ENCODE measurements around the gene PXYLP1. TPM values are rescaled to one million over a fixed set of nuclear protein-coding genes. Genes with fewer than 3 reads are reported as not detected.
A peak's percentile ranks its signal among the peaks of the same experiment; 100 is the strongest.

The PXYLP1 gene
- total RNA-seq, 1 experiment from 2014 or later: 7.8 TPM

- intact Hi-C loops (cut with micrococcal nuclease; ENCODE audit: unreplicated experiment): no loop called here
- Histone ChIP-seq H3K27me3 (ENCODE audit: insufficient read depth, low read depth) (no peaks in the 10 kb centered on the region), H3K4me1 (replicated peaks; ENCODE audit: insufficient read depth) (peaks cover 22% of the 10 kb centered on the region), H2AFZ (no peak overlapping the region), H3K79me2 (ENCODE audit: low read depth) (no peaks in the 10 kb centered on the region), H3K4me2 (no peak overlapping the region), H3K4me3 (no peak overlapping the region), H3K9me2 (ENCODE audit: insufficient read depth) (no peaks in the 10 kb centered on the region), H3K9me3 (ENCODE audit: insufficient read depth, low read depth) (no peaks in the 10 kb centered on the region), H3F3A (ENCODE audit: insufficient read depth, low read depth) (peaks cover 20% of the 10 kb centered on the region), H3K36me3 (ENCODE audit: low read depth) (no peaks in the 10 kb centered on the region), H4K20me1 (ENCODE audit: insufficient read depth) (no peaks in the 10 kb centered on the region), H3K27ac (no peak overlapping the region)
- ChIA-PET CTCF (no interaction called here), POLR2A (ENCODE audit: unreplicated experiment) (no interaction called here)
- BruUV-seq (replicated peaks): no TSS peak
- DNase-seq: no peak
- TF ChIP-seq, protein P1, sequence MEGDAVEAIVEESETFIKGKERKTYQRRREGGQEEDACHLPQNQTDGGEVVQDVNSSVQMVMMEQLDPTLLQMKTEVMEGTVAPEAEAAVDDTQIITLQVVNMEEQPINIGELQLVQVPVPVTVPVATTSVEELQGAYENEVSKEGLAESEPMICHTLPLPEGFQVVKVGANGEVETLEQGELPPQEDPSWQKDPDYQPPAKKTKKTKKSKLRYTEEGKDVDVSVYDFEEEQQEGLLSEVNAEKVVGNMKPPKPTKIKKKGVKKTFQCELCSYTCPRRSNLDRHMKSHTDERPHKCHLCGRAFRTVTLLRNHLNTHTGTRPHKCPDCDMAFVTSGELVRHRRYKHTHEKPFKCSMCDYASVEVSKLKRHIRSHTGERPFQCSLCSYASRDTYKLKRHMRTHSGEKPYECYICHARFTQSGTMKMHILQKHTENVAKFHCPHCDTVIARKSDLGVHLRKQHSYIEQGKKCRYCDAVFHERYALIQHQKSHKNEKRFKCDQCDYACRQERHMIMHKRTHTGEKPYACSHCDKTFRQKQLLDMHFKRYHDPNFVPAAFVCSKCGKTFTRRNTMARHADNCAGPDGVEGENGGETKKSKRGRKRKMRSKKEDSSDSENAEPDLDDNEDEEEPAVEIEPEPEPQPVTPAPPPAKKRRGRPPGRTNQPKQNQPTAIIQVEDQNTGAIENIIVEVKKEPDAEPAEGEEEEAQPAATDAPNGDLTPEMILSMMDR (conservative IDR thresholded peaks at IDR 0.05): no peak
- TF ChIP-seq EZH2 (IDR thresholded peaks at IDR 0.05; ENCODE audit: low read depth): no peak
Observed at GRCh38 chr3:141328286-141329166, 96.9 kb downstream of the PXYLP1 start.

GRCh38 chr3:141330235-141330634, 98.6 kb downstream of the PXYLP1 start:
- H2AFZ ChIP-seq: no peak overlapping the region
- no peak overlapping the region for H3K27ac ChIP-seq
- H3K9me3 ChIP-seq (ENCODE audit: insufficient read depth, low read depth): no peaks in the 10 kb centered on the region
- no peaks in the 10 kb centered on the region for H4K20me1 ChIP-seq (ENCODE audit: insufficient read depth)
- H3K79me2 ChIP-seq (ENCODE audit: low read depth): no peaks in the 10 kb centered on the region
- no peaks in the 10 kb centered on the region for H3K36me3 ChIP-seq (ENCODE audit: low read depth)
- ChIA-PET POLR2A (ENCODE audit: unreplicated experiment) (no interaction called here), CTCF (interaction anchor here (0.6 to 1.3 kb wide), 2 partner anchors 18 to 24 kb away, joined by 3 to 4 read pairs; no protein-coding TSS in a partner anchor)
- no peak for DNase-seq
- H3K9me2 ChIP-seq (ENCODE audit: insufficient read depth): no peaks in the 10 kb centered on the region
- no TSS peak for BruUV-seq (replicated peaks)
- peaks cover 20% of the 10 kb centered on the region for H3F3A ChIP-seq (ENCODE audit: insufficient read depth, low read depth)
- no peak overlapping the region for H3K4me3 ChIP-seq
- H3K27me3 ChIP-seq (ENCODE audit: insufficient read depth, low read depth): no peaks in the 10 kb centered on the region
- intact Hi-C loops (cut with micrococcal nuclease; ENCODE audit: unreplicated experiment): no loop called here
- peaks cover 22% of the 10 kb centered on the region for H3K4me1 ChIP-seq (replicated peaks; ENCODE audit: insufficient read depth)
- H3K4me2 ChIP-seq: no peak overlapping the region
- TF ChIP-seq, protein P1 (conservative IDR thresholded peaks at IDR 0.05): no peak
- TF ChIP-seq EZH2 (IDR thresholded peaks at IDR 0.05; ENCODE audit: low read depth): no peak

GRCh38 chr3:141330718-141331376, 99.2 kb downstream of the PXYLP1 start:
- no peak for DNase-seq
- POLR2A ChIA-PET (ENCODE audit: unreplicated experiment): interaction anchor here (0.6 kb wide), 1 partner anchor 21 kb away, joined by 3 read pairs; no protein-coding TSS in a partner anchor
- Histone ChIP-seq H2AFZ (no peak overlapping the region), H3K4me2 (peak overlapping the region; percentile 46), H3K36me3 (ENCODE audit: low read depth) (no peaks in the 10 kb centered on the region), H3K27me3 (ENCODE audit: insufficient read depth, low read depth) (no peaks in the 10 kb centered on the region), H3F3A (ENCODE audit: insufficient read depth, low read depth) (peaks cover 20% of the 10 kb centered on the region), H4K20me1 (ENCODE audit: insufficient read depth) (no peaks in the 10 kb centered on the region), H3K9me3 (ENCODE audit: insufficient read depth, low read depth) (no peaks in the 10 kb centered on the region), H3K4me3 (no peak overlapping the region), H3K9me2 (ENCODE audit: insufficient read depth) (no peaks in the 10 kb centered on the region), H3K79me2 (ENCODE audit: low read depth) (no peaks in the 10 kb centered on the region), H3K4me1 (replicated peaks; ENCODE audit: insufficient read depth) (peaks cover 22% of the 10 kb centered on the region), H3K27ac (peak overlapping the region; percentile 67)
- TF ChIP-seq EZH2 (IDR thresholded peaks at IDR 0.05; ENCODE audit: low read depth): no peak
- TF ChIP-seq, protein P1 (conservative IDR thresholded peaks at IDR 0.05): no peak
- intact Hi-C loops (cut with micrococcal nuclease; ENCODE audit: unreplicated experiment): no loop called here
- no TSS peak for BruUV-seq (replicated peaks)
- CTCF ChIA-PET: interaction anchor here (0.6 to 1.3 kb wide), 3 partner anchors 19 to 99 kb away, joined by 3 to 5 read pairs (median 4); partner anchors contain the start of gene PXYLP1
